Body of pancreas (tissue), 4 donors: Measurements from ENCODE around the gene PHGDH.

Source experiments
- CTCF ChIP-seq, 7 experiments: fragments of 450-650 bp in 4 of 7; fragments of 200-600 bp in 3 of 7; sonication (generic) in 3 of 7; IDR thresholded peaks; one replicate each; pipeline ENCODE4 v1.5.1; 2016 to 2019; ENCODE audit warnings: antibody characterized with exemption in 7 of 7
- POLR2A ChIP-seq, 3 donors: fragments of 450-650 bp; IDR thresholded peaks; one replicate each; pipeline ENCODE4 v1.6.1; 2016; ENCODE audit warnings: antibody characterized with exemption in 3 of 3, mild to moderate bottlenecking in 2 of 3

DNA sequence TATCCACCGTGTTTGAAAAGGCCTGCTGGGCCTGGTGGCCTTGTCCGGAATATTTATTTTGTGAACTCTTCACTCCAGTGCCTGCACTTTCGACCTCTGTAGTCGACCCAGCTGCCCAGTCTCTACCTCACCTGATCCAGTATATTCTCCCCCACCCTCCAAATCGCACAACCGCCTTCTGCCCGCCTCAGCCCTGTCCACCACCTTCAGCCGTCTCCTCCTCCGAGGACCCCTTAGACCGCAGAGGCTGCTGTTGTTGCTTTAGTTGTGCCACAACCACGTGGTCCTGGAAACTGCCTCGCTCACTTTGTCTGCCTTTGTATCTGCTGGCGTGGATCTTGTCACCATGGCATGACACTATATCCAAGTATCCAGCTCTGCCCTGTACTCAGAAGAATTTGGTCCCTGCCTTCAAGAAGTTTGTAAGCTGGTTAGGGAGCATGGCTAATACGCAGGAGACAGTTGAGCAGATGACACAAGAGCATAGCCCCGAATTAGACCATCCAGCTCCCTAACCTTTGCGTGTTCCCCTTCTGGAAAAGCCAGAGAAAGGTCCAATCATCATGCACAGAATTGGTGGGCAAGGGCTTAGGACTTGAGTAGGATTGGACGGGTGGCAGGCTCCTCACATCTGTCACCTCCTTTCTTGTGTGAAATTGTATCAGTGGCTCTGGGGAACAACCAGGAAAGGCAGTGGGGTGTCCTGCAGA is 1.5 kb downstream of the PHGDH start:
- TF ChIP-seq CTCF (IDR thresholded peaks at IDR 0.05) (no peak), POLR2A (IDR thresholded peaks at IDR 0.05) (no peak)
